Lung (tissue), 12 donors: Measurements from ENCODE around the gene INO80E. TPM values are rescaled to one million over a fixed set of nuclear protein-coding genes. Genes with fewer than 3 reads are reported as not detected.
A peak's percentile ranks its signal among the peaks of the same experiment; 100 is the strongest.

Experiments
- ATAC-seq: fragments of 200-7000 bp; cut with Tn5 transposase; one replicate; pipeline ENCODE4 v1.9.1; 2020; ENCODE audit warnings: moderate number of reproducible peaks; ENCODE audit not compliant: insufficient read depth, low FRiP score
- DNase-seq, 3 donors: peaks; one replicate each; pipeline ENCODE4 v3.0.0-alpha.2; 2013 to 2017
- H3K27ac ChIP-seq, 2 donors: one replicate each; pipeline ENCODE4 v1.5.1; 2013; ENCODE audit warnings: mild to moderate bottlenecking in 2 of 2, moderate library complexity in 2 of 2, control low read depth in 1 of 2, inconsistent platforms in 1 of 2, low read depth in 1 of 2, low read length in 1 of 2
- H3K27me3 ChIP-seq, 3 donors: one replicate each; pipeline ENCODE4 v1.5.1; 2013; ENCODE audit warnings: low read length in 2 of 3; ENCODE audit not compliant: control insufficient read depth in 3 of 3, insufficient read depth in 3 of 3
- H3K36me3 ChIP-seq, 4 donors: one replicate each; pipeline ENCODE4 v1.5.1; 2013; ENCODE audit warnings: low read length in 4 of 4, mild to moderate bottlenecking in 1 of 4, moderate library complexity in 1 of 4; ENCODE audit not compliant: control insufficient read depth in 4 of 4, insufficient read depth in 4 of 4
- H3K4me1 ChIP-seq, 5 donors: one replicate each; pipeline ENCODE4 v1.5.1; 2013; ENCODE audit warnings: low read length in 5 of 5, mild to moderate bottlenecking in 2 of 5, moderate library complexity in 1 of 5; ENCODE audit not compliant: control insufficient read depth in 5 of 5, insufficient read depth in 5 of 5
- H3K4me3 ChIP-seq: one replicate; pipeline ENCODE4 v1.5.1; 2013; ENCODE audit warnings: mild to moderate bottlenecking, control low read depth, moderate library complexity
- H3K9ac ChIP-seq, 2 donors: one replicate each; pipeline ENCODE4 v1.5.1; 2013; ENCODE audit warnings: low read length in 2 of 2, control low read depth in 1 of 2; ENCODE audit not compliant: insufficient read depth in 1 of 2
- H3K9me3 ChIP-seq, 4 donors: one replicate each; pipeline ENCODE4 v1.5.1; 2013; ENCODE audit warnings: low read length in 3 of 4, mild to moderate bottlenecking in 1 of 4, moderate library complexity in 1 of 4; ENCODE audit not compliant: control insufficient read depth in 4 of 4, insufficient read depth in 3 of 4
- WGBS, 2 donors: extraction: QIAGEN DNeasy Blood & Tissue Kit; methylation state at CpG; one replicate each; pipeline ENCODE4 v1.1.7; 2013; 5-methylcytosine and 5-hydroxymethylcytosine counted together
- polyA plus RNA-seq, 2 donors: library from polyadenylated mRNA; stranded (reverse); fragments of 200-250 nt; gene quantifications; one replicate each; pipeline ENCODE4 v1.2.1, GENCODE V29; 2013
- total RNA-seq, 2 donors: library from RNA; depleted of rRNA in 1 of 2; stranded (reverse); fragments of >200 nt in 1 of 2; gene quantifications; one replicate each; pipeline ENCODE4 v1.2.1, GENCODE V29; 2014 to 2021
- TF ChIP-seq, protein P1 (sequence below): IDR thresholded peaks from 2 replicates; pipeline ENCODE4 v1.5.1; 2012; ENCODE audit warnings: mild to moderate bottlenecking; ENCODE audit errors: control extremely low read depth, extremely low read depth
- donor health status: control.
- donor health status: control.
- donor health status: Bipolar disorder and iron deficiency.
- donor health status: healthy.
- donor health status: DM: yes; HTN: yes; CAD: no.

INO80E gene
- total and polyA plus RNA-seq, 4 donors = 37.5 to 105 (median 60.2) TPM

- H3K27me3 ChIP-seq = no peaks in the 10 kb centered on the region
- ATAC-seq = no peak
- H3K9me3 ChIP-seq = no peaks in the 10 kb centered on the region
- H3K9ac ChIP-seq = peak overlapping the region; percentile 6 to 83
- DNase-seq = no peak
- no peak overlapping the region for H3K4me3 ChIP-seq
- H3K27ac ChIP-seq = peak overlapping the region; percentile 88 to 97
- H3K36me3 ChIP-seq = peaks cover 3 to 6% (median 4%) of the 10 kb centered on the region in 4 donors
- WGBS, 2 donors = 76 to 88% methylated on average over 14 of the region's 14 CpGs
- H3K4me1 ChIP-seq = peaks cover 0 to 15% (median 4%) of the 10 kb centered on the region in 5 donors
- TF ChIP-seq, protein P1, sequence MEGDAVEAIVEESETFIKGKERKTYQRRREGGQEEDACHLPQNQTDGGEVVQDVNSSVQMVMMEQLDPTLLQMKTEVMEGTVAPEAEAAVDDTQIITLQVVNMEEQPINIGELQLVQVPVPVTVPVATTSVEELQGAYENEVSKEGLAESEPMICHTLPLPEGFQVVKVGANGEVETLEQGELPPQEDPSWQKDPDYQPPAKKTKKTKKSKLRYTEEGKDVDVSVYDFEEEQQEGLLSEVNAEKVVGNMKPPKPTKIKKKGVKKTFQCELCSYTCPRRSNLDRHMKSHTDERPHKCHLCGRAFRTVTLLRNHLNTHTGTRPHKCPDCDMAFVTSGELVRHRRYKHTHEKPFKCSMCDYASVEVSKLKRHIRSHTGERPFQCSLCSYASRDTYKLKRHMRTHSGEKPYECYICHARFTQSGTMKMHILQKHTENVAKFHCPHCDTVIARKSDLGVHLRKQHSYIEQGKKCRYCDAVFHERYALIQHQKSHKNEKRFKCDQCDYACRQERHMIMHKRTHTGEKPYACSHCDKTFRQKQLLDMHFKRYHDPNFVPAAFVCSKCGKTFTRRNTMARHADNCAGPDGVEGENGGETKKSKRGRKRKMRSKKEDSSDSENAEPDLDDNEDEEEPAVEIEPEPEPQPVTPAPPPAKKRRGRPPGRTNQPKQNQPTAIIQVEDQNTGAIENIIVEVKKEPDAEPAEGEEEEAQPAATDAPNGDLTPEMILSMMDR = no peak
Measured at GRCh38 chr16:29963021-29963743, 32.9 kb upstream of the INO80E start.

DNA sequence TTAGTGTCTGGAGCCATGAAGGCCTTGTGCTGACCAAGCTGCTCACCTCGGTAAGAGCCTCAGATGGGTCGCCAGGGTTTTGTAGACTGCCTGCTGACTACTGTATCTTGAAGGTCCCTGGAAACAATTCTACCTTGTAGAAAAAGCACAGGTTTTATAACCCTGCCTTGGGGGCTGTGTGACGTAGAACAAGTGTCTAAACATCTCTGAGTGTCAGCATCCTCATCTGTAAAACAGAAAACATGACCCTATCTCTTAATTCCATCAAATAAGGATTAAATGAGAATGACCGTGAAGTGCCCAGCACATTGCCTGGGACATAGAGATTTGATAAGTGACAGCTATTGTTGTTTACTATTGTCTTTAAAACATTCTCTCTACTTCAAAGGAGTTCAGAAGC lies 27.8 kb upstream of the INO80E start:
- DNase-seq (no peak), ATAC-seq (no peak)
- Histone ChIP-seq H3K27ac (peak overlapping the region in 1 of 2 donors; percentile 24), H3K27me3 (no peaks in the 10 kb centered on the region), H3K36me3 (peaks cover 14 to 23% (median 15%) of the 10 kb centered on the region in 4 donors), H3K4me3 (no peak overlapping the region), H3K9ac (no peak overlapping the region), H3K9me3 (peaks cover 0 to 3% (median 0%) of the 10 kb centered on the region in 4 donors), H3K4me1 (peaks cover 0 to 4% (median 1%) of the 10 kb centered on the region in 5 donors)
- TF ChIP-seq, protein P1 = no peak
- 93 to 99% methylated on average over 4 of the region's 4 CpGs for whole genome bisulfite sequencing, 2 donors

DNA sequence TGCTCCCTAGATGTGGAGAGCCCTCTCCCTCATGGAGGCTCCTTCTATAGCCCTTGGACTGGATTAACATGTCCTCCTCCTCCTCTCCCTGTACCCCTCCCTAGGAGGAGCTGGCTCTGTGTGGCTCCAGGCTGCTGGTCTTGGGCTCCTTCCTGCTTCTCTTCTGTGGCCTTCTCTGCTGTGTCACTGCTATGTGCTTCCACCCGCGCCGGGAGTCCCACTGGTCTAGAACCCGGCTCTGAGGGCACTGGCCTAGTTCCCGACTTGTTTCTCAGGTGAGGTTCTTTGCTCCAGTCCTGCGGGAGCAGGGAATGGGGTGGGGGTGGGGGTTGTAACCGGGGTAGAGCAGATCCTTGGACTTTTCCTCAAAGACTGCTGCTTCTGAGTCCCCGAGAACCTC lies 24.7 kb upstream of the INO80E start:
- Histone ChIP-seq H3K27ac (no peak overlapping the region), H3K9me3 (peaks cover 0 to 3% (median 0%) of the 10 kb centered on the region in 4 donors), H3K36me3 (peaks cover 11 to 22% (median 14%) of the 10 kb centered on the region in 4 donors), H3K4me3 (no peak overlapping the region), H3K27me3 (no peaks in the 10 kb centered on the region), H3K9ac (no peak overlapping the region), H3K4me1 (peaks cover 10 to 17% (median 12%) of the 10 kb centered on the region in 5 donors)
- DNase-seq = no peak
- no peak for ATAC-seq
- TF ChIP-seq, protein P1 = no peak
- WGBS, 2 donors = 92 to 98% methylated on average over 8 of the region's 8 CpGs
